Choroid plexus epithelial cell (primary cell): ENCODE measurements around the gene ZFP57.
A peak's percentile ranks its signal among the peaks of the same experiment; 100 is the strongest.

Experiments
- DNase-seq: peaks from one replicate; pipeline ENCODE4 v3.0.0-alpha.2; 2010; ENCODE audit warnings: low read depth
- H3K4me3 ChIP-seq: 2 replicates; pipeline ENCODE4 v1.5.1; 2011; ENCODE audit warnings: low read depth, mild to moderate bottlenecking, control low read depth, low read length, moderate library complexity
- TF ChIP-seq, protein P1 (sequence below): conservative IDR thresholded peaks from 2 replicates; pipeline ENCODE4 v1.5.1; 2011; ENCODE audit warnings: low read depth, mild to moderate bottlenecking, control low read depth, inconsistent platforms, low read length, moderate library complexity

Gene ZFP57

DNA sequence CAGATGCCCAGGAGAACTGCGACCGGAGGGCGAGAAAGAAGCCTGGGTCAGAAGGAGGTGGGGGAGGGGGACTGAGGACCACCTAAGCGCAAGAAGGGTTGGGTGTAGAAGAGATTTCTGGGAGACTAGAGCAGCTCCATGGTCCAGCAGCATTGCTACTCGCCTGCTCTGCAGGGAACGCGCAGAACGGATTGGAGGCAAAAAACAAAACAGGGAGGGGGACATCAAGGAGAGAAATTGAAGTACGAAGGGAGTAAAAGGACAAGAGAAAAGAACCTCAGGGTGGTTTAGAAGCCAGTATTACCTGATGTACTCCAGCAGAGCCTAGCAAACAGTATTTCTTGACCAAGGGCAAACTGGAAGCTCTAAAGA lies 47.4 kb downstream of the ZFP57 start:
- TF ChIP-seq, protein P1, sequence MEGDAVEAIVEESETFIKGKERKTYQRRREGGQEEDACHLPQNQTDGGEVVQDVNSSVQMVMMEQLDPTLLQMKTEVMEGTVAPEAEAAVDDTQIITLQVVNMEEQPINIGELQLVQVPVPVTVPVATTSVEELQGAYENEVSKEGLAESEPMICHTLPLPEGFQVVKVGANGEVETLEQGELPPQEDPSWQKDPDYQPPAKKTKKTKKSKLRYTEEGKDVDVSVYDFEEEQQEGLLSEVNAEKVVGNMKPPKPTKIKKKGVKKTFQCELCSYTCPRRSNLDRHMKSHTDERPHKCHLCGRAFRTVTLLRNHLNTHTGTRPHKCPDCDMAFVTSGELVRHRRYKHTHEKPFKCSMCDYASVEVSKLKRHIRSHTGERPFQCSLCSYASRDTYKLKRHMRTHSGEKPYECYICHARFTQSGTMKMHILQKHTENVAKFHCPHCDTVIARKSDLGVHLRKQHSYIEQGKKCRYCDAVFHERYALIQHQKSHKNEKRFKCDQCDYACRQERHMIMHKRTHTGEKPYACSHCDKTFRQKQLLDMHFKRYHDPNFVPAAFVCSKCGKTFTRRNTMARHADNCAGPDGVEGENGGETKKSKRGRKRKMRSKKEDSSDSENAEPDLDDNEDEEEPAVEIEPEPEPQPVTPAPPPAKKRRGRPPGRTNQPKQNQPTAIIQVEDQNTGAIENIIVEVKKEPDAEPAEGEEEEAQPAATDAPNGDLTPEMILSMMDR, result no peak
- DNase-seq, result peak; percentile 33
- H3K4me3 ChIP-seq, result peak overlapping the region; percentile 74

DNA sequence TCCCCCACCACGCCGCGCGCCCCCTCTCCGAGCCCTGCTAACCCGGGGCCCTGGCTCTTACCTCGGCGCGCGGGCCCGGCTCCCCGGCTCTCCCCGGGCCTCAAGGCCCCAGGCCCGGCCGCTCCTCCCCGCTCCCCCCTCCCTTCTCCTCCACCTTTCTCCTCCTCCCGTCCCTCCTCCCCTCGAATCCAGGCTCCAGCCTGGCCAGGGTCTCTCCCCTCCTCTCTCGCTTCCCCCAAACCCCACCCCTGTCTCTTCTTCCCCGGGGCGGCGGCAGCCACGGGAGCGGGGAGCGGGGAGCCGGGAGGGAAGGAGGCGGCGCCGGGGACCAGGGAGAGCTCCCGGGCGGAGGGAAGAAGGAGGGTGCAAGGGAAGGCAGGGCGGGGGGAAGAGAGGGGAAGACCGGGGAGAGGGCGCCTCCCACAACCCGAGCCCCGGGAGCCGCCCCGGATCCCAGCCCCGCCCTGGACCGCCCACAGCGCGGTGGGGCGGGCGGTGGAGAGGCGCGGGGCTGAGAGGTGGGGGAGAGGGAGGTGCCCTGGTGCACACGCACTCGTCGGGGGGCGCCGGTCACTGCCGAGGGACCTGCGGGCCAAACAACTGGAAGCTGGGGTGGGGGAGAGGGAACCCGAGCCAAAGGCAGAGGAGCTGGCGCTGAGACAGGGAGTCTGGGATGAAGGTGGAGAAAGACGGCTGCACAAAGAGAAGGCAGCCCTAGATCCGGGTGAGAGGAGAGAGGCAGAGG lies 48.0 kb downstream of the ZFP57 start, which contains the start of gene GABBR1:
Gene GABBR1 (minus strand): TSS at position 395 of the 745 bp plus-strand sequence. CDS start 798 bp downstream, outside the sequence.
- peak; percentile 87 for DNase-seq
- TF ChIP-seq, protein P1, result no peak
- H3K4me3 ChIP-seq, result peak within 1 kb of the TSS; percentile 74

DNA sequence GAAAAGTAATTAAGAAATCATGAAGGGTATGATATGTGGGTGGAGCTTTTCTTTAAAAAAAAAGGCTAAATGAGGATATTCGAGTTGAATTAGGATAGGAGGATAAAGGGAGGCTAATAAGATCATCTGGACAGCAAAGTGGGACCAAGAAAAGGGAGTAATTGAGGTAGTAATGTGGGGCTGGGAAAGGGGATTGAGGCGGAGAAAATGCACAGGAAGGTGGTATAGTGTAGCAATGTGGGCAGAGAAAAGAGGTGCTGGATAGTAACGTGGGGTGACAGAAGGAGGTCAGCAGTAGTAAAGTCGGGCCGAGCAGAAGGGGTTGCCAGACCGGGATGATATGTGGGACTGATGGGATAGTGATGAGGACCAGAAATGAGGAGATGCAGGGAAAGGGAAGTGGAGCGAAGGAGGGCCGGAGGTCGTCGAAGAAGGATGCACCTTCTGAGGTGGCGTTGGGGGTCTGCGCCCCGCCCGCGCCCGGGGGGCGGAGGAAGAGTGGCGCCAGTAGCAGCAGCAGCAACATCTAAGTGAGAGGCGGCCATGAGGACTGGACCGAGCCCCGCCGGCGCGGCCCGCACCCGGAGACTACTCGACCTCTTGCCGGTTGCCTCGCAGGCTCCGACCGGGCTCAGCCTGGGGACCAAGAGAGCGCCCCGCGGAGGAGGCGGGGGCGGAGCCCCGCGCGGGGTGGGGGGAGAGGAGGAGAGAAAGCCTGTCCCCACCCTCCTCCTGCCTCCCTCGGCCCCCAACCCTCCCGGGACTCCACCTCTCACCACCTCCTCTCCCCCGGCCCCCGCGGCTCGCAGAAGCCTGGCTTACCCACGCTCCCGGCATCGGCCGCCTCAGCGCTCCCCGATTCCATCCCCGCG lies 48.9 kb downstream of the ZFP57 start:
- DNase-seq, result peak; percentile 51
- peak overlapping the region; percentile 74 for H3K4me3 ChIP-seq
- TF ChIP-seq, protein P1, result no peak

DNA sequence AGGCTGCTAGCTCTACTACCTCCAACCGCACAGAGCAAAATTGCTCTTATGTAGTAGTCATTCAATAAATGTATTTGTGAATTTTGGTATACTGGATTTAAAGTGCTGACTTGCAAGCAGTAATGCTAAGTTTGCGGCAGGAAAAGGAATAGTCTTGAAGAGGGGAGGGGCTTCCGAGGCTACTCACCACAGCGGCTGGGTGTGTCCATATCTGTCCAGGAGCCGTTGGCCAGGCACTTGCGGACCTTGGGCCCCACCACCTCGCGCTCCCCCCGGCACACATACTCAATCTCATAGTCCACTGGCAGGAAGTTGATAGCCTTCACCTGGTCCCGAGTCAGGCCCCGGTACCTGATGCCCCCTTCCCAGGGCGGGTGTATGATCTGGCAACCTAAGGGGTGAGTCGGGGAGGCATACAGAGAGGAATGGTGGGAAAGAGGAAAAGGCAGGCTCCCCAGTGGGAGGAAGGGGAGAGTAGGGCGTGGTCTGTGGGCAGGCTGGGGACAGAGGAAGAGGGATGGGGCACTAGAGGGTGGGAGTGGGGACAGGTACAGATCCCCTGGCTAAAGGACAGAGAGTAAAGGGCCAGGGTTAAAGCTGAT lies 49.6 kb downstream of the ZFP57 start:
- no peak for DNase-seq
- TF ChIP-seq, protein P1, result no peak
- H3K4me3 ChIP-seq, result peak overlapping the region; percentile 19

DNA sequence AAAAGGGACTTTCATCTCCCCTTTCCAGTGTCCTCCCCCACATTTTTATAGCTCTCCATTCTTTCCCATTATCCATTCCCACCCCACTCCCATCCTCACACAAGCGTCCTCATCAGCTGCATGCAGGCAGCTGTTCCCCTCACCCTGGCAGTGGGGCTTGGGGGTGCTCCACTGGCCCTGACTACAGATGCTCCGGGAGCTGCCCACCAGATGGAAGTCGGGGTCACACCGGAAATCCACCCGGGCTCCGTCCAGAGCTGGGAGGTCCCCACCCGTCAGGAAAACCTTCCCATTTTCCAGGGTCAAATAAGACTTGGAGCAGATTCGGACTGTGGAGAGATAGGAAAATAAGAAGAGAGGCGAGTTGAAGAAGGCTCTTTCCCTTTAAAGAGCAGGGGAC lies 50.6 kb downstream of the ZFP57 start:
- H3K4me3 ChIP-seq, result no peak overlapping the region

DNA sequence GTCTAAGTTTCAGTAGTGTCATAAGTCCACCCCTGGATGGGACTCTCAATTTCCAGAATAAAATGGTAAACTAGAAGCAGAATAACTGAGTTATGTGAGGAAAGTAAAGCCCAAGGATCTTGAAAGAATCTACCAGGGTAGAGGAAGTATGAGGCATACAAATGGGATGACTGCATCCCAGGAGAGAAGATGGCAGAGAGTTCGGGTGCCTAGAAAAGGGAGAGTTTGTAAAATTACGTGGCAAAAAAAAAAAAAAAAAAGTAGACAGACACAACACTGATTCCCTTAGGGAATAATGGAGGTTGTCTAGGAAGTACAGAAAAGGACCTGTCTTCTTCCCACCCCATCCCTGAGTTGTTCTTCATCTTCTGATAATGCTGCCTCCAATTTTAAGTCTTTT lies 51.4 kb downstream of the ZFP57 start:
- no peak for DNase-seq
- TF ChIP-seq, protein P1, result no peak
- H3K4me3 ChIP-seq, result no peak overlapping the region

More for the DNA sequence above, 50.6 kb downstream of the ZFP57 start:
- TF ChIP-seq, protein P1, result no peak
- no peak for DNase-seq
